Measurements from ENCODE around the gene CAMK2A. TPM values are rescaled to one million over a fixed set of nuclear protein-coding genes. Genes with fewer than 3 reads are reported as not detected.
"Not testable (repeated sequence)": the region's sequence is repeated elsewhere in the genome, so short reads cannot be mapped to it uniquely, and the experiment has no call there.

Gene CAMK2A
- total RNA-seq, 1 experiment from 2014 or later = 0.33 TPM

DNA sequence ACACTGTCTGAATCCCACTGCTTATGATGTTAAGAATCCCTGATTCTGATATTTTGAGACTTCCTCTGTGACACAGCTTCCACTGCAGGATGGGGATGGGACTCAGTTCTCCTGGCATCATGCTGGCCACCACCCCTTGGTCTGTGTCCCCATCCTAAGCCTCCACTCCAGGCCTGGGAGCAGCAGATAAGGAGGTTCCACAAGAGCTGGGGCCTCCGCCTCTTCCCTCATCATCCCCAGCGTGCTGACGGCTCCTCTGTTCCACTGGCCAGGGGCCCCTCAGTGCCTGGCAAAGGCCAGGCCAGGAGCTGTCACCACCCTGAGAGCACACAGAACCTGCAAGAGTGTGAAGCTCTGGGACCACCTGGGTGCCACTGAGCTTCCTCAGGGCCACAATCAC lies 40.6 kb downstream of the CAMK2A start:
- Histone ChIP-seq H3K9me3 (ENCODE audit: control insufficient read depth, low read depth, low read length) (no peaks in the 10 kb centered on the region), H3K18ac (ENCODE audit: insufficient read length, low read depth, low read length) (no peak overlapping the region), H3K27me3 (ENCODE audit: insufficient read depth, low read length) (no peaks in the 10 kb centered on the region), H3K4me1 (ENCODE audit: insufficient read depth, low read length) (no peaks in the 10 kb centered on the region), H3K27ac (ENCODE audit: insufficient read length, low read depth, low read length) (no peak overlapping the region), H3K4ac (ENCODE audit: low read depth, low read length) (no peak overlapping the region), H3K56ac (ENCODE audit: insufficient read length, low read depth, low read length) (no peak overlapping the region), H2AFZ (ENCODE audit: low read length) (no peak overlapping the region), H3K14ac (ENCODE audit: insufficient read depth, low read length) (no peak overlapping the region), H2BK5ac (ENCODE audit: insufficient read length, low read length) (no peak overlapping the region), H3T11ph (ENCODE audit: low read length) (no peak overlapping the region), H4K20me1 (ENCODE audit: control insufficient read depth, insufficient read depth, insufficient read length) (no peaks in the 10 kb centered on the region), H2BK20ac (ENCODE audit: low read depth, low read length, poor library complexity, severe bottlenecking) (no peak overlapping the region), H3K9ac (ENCODE audit: extremely low read depth, insufficient read length, low read length) (no peak overlapping the region), H3K23ac (ENCODE audit: insufficient read length, low read depth, low read length) (no peak overlapping the region), H2AK5ac (ENCODE audit: insufficient read length, low read length) (no peak overlapping the region), H4K91ac (ENCODE audit: insufficient read length, low read depth, low read length) (no peak overlapping the region), H4K8ac (replicated peaks; ENCODE audit: insufficient read length, low read depth, low read length) (no peak overlapping the region), H2BK15ac (ENCODE audit: low read depth, low read length) (no peak overlapping the region), H4K5ac (ENCODE audit: insufficient read length, low read depth, low read length) (no peak overlapping the region), H3K79me2 (ENCODE audit: insufficient read depth, low read length) (no peaks in the 10 kb centered on the region), H3K79me1 (ENCODE audit: insufficient read depth, low read depth, low read length, poor library complexity, severe bottlenecking) (no peaks in the 10 kb centered on the region), H2BK12ac (ENCODE audit: insufficient read length, low read depth, low read length) (no peak overlapping the region), H2BK120ac (ENCODE audit: low read depth, low read length, poor library complexity, severe bottlenecking) (no peak overlapping the region), H3K23me2 (ENCODE audit: insufficient read length, low read depth, low read length, poor library complexity, severe bottlenecking) (no peaks in the 10 kb centered on the region), H3K4me2 (ENCODE audit: insufficient read depth, insufficient read length, low read length) (no peak overlapping the region)
- no peak for DNase-seq
- Mint-ChIP-seq H3K4me1 (peaks cover 0 to 5% of the 10 kb centered on the region in 2 experiments; a peak in 2 of 4 replicates), H3K36me3 (ENCODE audit: insufficient read depth in 1 of 3, low read depth in 3 of 3) (no peaks in the 10 kb centered on the region; a peak in 1 of 7 replicates), H3K9me3 (no peaks in the 10 kb centered on the region), H3K27me3 (ENCODE audit: low read depth) (peaks cover 6% of the 10 kb centered on the region; the same call in 1 of the 2 replicates), H3K4me3 (no peak overlapping the region), H3K27ac (no peak overlapping the region)
- no CpG with 5 or more reads among the region's 3 CpGs for WGBS (ENCODE audit: extremely low coverage, insufficient read length, low lambda C conversion rate)
- TF ChIP-seq, protein P1, sequence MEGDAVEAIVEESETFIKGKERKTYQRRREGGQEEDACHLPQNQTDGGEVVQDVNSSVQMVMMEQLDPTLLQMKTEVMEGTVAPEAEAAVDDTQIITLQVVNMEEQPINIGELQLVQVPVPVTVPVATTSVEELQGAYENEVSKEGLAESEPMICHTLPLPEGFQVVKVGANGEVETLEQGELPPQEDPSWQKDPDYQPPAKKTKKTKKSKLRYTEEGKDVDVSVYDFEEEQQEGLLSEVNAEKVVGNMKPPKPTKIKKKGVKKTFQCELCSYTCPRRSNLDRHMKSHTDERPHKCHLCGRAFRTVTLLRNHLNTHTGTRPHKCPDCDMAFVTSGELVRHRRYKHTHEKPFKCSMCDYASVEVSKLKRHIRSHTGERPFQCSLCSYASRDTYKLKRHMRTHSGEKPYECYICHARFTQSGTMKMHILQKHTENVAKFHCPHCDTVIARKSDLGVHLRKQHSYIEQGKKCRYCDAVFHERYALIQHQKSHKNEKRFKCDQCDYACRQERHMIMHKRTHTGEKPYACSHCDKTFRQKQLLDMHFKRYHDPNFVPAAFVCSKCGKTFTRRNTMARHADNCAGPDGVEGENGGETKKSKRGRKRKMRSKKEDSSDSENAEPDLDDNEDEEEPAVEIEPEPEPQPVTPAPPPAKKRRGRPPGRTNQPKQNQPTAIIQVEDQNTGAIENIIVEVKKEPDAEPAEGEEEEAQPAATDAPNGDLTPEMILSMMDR (conservative IDR thresholded peaks at IDR 0.05) = no peak

GRCh38 chr5:150248493-150248892 lies 41.1 kb downstream of the CAMK2A start:
- not testable (repeated sequence) for H3T11ph ChIP-seq (ENCODE audit: low read length); H2BK15ac ChIP-seq (ENCODE audit: low read depth, low read length); H3K36me3 Mint-ChIP-seq (ENCODE audit: insufficient read depth in 1 of 3, low read depth in 3 of 3); H2BK5ac ChIP-seq (ENCODE audit: insufficient read length, low read length); H3K27ac Mint-ChIP-seq; H3K4me1 Mint-ChIP-seq; H3K23me2 ChIP-seq (ENCODE audit: insufficient read length, low read depth, low read length, poor library complexity, severe bottlenecking); H2BK20ac ChIP-seq (ENCODE audit: low read depth, low read length, poor library complexity, severe bottlenecking); DNase-seq; H4K8ac ChIP-seq (replicated peaks; ENCODE audit: insufficient read length, low read depth, low read length); H3K9ac ChIP-seq (ENCODE audit: extremely low read depth, insufficient read length, low read length); H3K56ac ChIP-seq (ENCODE audit: insufficient read length, low read depth, low read length); H3K79me2 ChIP-seq (ENCODE audit: insufficient read depth, low read length); H3K79me1 ChIP-seq (ENCODE audit: insufficient read depth, low read depth, low read length, poor library complexity, severe bottlenecking); H3K4me2 ChIP-seq (ENCODE audit: insufficient read depth, insufficient read length, low read length); H2AFZ ChIP-seq (ENCODE audit: low read length); H2AK5ac ChIP-seq (ENCODE audit: insufficient read length, low read length); H4K91ac ChIP-seq (ENCODE audit: insufficient read length, low read depth, low read length); H3K9me3 ChIP-seq (ENCODE audit: control insufficient read depth, low read depth, low read length); H3K4me1 ChIP-seq (ENCODE audit: insufficient read depth, low read length); H3K23ac ChIP-seq (ENCODE audit: insufficient read length, low read depth, low read length); H4K5ac ChIP-seq (ENCODE audit: insufficient read length, low read depth, low read length); H2BK12ac ChIP-seq (ENCODE audit: insufficient read length, low read depth, low read length); H3K27ac ChIP-seq (ENCODE audit: insufficient read length, low read depth, low read length); H3K4me3 Mint-ChIP-seq; H3K27me3 Mint-ChIP-seq (ENCODE audit: low read depth); H3K4ac ChIP-seq (ENCODE audit: low read depth, low read length); H4K20me1 ChIP-seq (ENCODE audit: control insufficient read depth, insufficient read depth, insufficient read length); H3K27me3 ChIP-seq (ENCODE audit: insufficient read depth, low read length); H2BK120ac ChIP-seq (ENCODE audit: low read depth, low read length, poor library complexity, severe bottlenecking); H3K18ac ChIP-seq (ENCODE audit: insufficient read length, low read depth, low read length); H3K14ac ChIP-seq (ENCODE audit: insufficient read depth, low read length); H3K9me3 Mint-ChIP-seq
- WGBS (ENCODE audit: extremely low coverage, insufficient read length, low lambda C conversion rate) = no CpG with 5 or more reads among the region's 6 CpGs

Measured in H9 (cell line).